HL-60 (cell line): ENCODE data around the gene TESMIN.

Source experiments
- DNase-seq, 2 experiments: peaks; one replicate each; pipeline ENCODE4 v3.0.0-alpha.2; 2010 to 2020; ENCODE audit warnings: low read depth in 1 of 2, low spot score in 1 of 2
- H3K27ac ChIP-seq: fragments of 250-450 bp; sonication (Bioruptor Pico); replicated peaks from 2 replicates; pipeline ENCODE4 v1.5.1; 2020; ENCODE audit warnings: mild to moderate bottlenecking, moderate library complexity
- H3K27me3 ChIP-seq: fragments of 250-450 bp; sonication (Bioruptor Pico); 2 replicates; pipeline ENCODE4 v1.5.1; 2021; ENCODE audit warnings: mild to moderate bottlenecking, moderate library complexity; ENCODE audit not compliant: insufficient read depth, poor library complexity, severe bottlenecking
- H3K4me3 ChIP-seq: replicated peaks from 2 replicates; pipeline ENCODE4 v1.5.1; 2011; ENCODE audit warnings: mild to moderate bottlenecking, control low read depth, low read length; ENCODE audit not compliant: insufficient read depth
- CTCF ChIP-seq: IDR thresholded peaks from one replicate; pipeline ENCODE4 v1.5.1; 2011; ENCODE audit warnings: low read length, control low read depth, inconsistent platforms; ENCODE audit not compliant: insufficient read depth
- GABPA ChIP-seq: IDR thresholded peaks from 2 replicates; pipeline ENCODE4 v1.6.1; 2012; ENCODE audit warnings: low read depth
- POLR2AphosphoS5 ChIP-seq: IDR thresholded peaks from 2 replicates; pipeline ENCODE4 v1.6.1; 2012; ENCODE audit warnings: low read depth
- REST ChIP-seq: IDR thresholded peaks from 2 replicates; pipeline ENCODE4 v1.6.1; 2012; ENCODE audit warnings: low read depth; ENCODE audit not compliant: insufficient replicate concordance
- SPI1 ChIP-seq: IDR thresholded peaks from 2 replicates; pipeline ENCODE4 v1.6.1; 2012; ENCODE audit warnings: low read depth, mild to moderate bottlenecking, borderline replicate concordance

Gene TESMIN

GRCh38 chr11:68692115-68692514 lies 59.2 kb downstream of the TESMIN start:
- H3K27me3 ChIP-seq: no peaks in the 10 kb centered on the region
- TF ChIP-seq POLR2AphosphoS5 (no peak), SPI1 (no peak), REST (no peak), GABPA (no peak), CTCF (no peak)
- DNase-seq: no peak

DNA sequence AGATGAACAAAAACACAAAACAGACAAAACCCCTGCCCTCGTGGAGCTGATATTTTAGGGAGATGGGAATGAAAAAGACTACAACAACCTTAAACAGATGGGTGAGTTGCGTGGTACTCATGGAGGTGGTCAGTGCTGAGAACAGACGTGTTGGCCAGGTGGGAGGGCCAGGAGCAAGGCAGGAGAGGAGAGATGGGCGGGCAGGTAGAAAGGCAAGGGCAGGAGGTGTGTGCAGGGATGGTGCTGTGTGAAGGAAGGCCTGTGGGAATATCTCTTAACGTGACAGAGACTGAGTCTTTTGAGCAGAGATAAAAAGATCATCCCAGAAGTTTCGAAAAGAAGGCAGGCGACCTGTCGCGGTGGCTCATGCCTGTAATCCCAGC lies 59.9 kb downstream of the TESMIN start:
- H3K4me3 ChIP-seq: no peak overlapping the region
- TF ChIP-seq CTCF (no peak), GABPA (no peak), POLR2AphosphoS5 (no peak), REST (no peak), SPI1 (no peak)
- no peak overlapping the region for H3K27ac ChIP-seq
- no peaks in the 10 kb centered on the region for H3K27me3 ChIP-seq
- no peak for DNase-seq

More at GRCh38 chr11:68692115-68692514, 59.2 kb downstream of the TESMIN start:
- no peak overlapping the region for H3K27ac ChIP-seq
- no peak overlapping the region for H3K4me3 ChIP-seq

DNA sequence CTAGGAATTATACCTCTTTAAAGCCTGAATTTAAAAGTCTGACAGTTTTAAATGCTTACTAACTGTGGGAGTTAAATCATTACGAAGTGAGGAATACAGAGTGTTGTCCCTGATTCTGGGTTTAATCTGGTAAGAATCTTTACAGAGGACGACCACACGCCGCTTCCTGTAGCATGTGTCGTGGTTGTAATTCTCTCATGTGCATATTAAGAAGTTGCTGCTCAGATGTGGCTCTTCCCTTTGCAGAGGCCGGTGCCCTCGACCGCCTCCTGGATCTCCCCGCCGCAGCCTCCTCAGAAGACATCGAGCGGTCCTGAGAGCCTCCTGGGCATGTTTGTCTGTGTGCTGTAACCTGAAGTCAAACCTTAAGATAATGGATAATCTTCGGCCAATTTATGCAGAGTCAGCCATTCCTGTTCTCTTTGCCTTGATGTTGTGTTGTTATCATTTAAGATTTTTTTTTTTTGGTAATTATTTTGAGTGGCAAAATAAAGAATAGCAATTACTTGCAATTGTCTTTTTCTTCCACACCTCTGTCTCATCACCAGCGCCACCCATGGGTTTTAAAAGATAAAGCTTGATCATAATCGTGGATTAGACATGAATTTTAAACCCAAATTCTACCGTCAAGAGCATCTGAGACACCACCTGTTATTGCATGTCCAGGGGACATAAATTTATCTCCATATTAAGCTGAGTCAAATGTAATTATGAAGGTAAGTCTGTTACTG lies 60.5 kb downstream of the TESMIN start:
- Histone ChIP-seq H3K27ac (no peak overlapping the region), H3K4me3 (no peak overlapping the region), H3K27me3 (no peaks in the 10 kb centered on the region)
- no peak for DNase-seq
- TF ChIP-seq REST (no peak), POLR2AphosphoS5 (no peak), SPI1 (no peak), CTCF (no peak), GABPA (no peak)
